ENCODE measurements around the gene CNGA4. TPM values are rescaled to one million over a fixed set of nuclear protein-coding genes. Genes with fewer than 3 reads are reported as not detected.

Gene CNGA4
- total RNA-seq, 1 experiment from 2014 or later, result 0.27 TPM

DNA sequence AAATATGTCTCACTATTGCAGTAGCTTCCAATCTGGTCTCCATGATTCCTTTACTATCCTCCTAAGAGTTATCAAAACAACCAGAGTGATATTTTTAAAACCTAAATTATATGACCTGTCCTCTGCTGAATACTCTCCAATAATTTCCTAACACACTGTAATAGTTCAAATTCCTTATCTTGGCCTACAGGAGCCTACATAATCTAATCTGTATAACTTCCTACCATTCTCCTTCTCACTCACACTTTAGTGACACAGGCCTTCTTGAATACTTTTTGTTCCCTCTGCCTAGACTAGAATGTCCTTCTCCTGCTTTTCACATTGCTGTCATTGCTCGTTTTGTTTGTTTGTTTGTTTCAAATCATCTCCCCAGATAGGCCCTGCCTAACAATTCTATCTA lies 13.9 kb upstream of the CNGA4 start:
- no TSS peak for BruUV-seq (replicated peaks)

GRCh38 chr11:6225896-6226295 lies 13.0 kb upstream of the CNGA4 start:
- TF ChIP-seq MAX (IDR thresholded peaks at IDR 0.05), result no peak
- TF ChIP-seq EGR1 (IDR thresholded peaks at IDR 0.05; ENCODE audit: low read depth), result no peak
- no peak for TF ChIP-seq ZFX (IDR thresholded peaks at IDR 0.05)
- no TSS peak for BruUV-seq (replicated peaks)
- Histone ChIP-seq H3K9me2 (ENCODE audit: insufficient read depth) (no peaks in the 10 kb centered on the region), H2AFZ (ENCODE audit: low read depth, low read length, poor library complexity, severe bottlenecking) (no peak overlapping the region), H3K27me3 (ENCODE audit: insufficient read depth, low read length) (no peaks in the 10 kb centered on the region), H3K4me3 (replicated peaks in 1 of 2; ENCODE audit: low read depth in 1 of 2, low read length in 2 of 2) (no peak overlapping the region), H3K36me3 (ENCODE audit: control insufficient read depth in 1 of 2, insufficient read depth in 2 of 2, low read length in 2 of 2) (peaks cover 0 to 8% of the 10 kb centered on the region in 2 experiments; a peak in 3 of 4 replicates), H3K27ac (ENCODE audit: low read depth, low read length) (no peak overlapping the region), H4K20me1 (ENCODE audit: insufficient read depth) (no peaks in the 10 kb centered on the region), H3K9ac (ENCODE audit: low read length) (no peak overlapping the region), H3K4me1 (ENCODE audit: control insufficient read depth in 1 of 2, insufficient read depth in 2 of 2, low read length in 2 of 2) (no peaks in the 10 kb centered on the region), H3K9me3 (ENCODE audit: control insufficient read depth in 1 of 2, insufficient read depth in 1 of 2, low read depth in 1 of 2, low read length in 2 of 2) (no peaks in the 10 kb centered on the region), H3K4me2 (ENCODE audit: low read length) (no peak overlapping the region), H3K79me2 (ENCODE audit: insufficient read depth, low read length) (peaks cover 60% of the 10 kb centered on the region)
- no peak for ATAC-seq
- POLR2A ChIA-PET, result no interaction called here
- intact Hi-C loops (cut with micrococcal nuclease), result no loop called here
- CTCF ChIA-PET, result no interaction called here
- DNase-seq (ENCODE audit: low read depth, low spot score), result no peak
- RAD21 ChIA-PET (ENCODE audit: low non-redundant PET in 1 of 2, low total read pairs in 2 of 2, uncharacterized antibody in 2 of 2, unreplicated experiment in 2 of 2), result no interaction called here

More for the DNA sequence above, 13.9 kb upstream of the CNGA4 start:
- RAD21 ChIA-PET (ENCODE audit: low non-redundant PET in 1 of 2, low total read pairs in 2 of 2, uncharacterized antibody in 2 of 2, unreplicated experiment in 2 of 2), result no interaction called here
- H2AFZ ChIP-seq (ENCODE audit: low read depth, low read length, poor library complexity, severe bottlenecking), result no peak overlapping the region
- no peaks in the 10 kb centered on the region for H3K9me2 ChIP-seq (ENCODE audit: insufficient read depth)
- CTCF ChIA-PET, result no interaction called here
- H3K9me3 ChIP-seq (ENCODE audit: control insufficient read depth in 1 of 2, insufficient read depth in 1 of 2, low read depth in 1 of 2, low read length in 2 of 2), result no peaks in the 10 kb centered on the region
- ATAC-seq (no peak), DNase-seq (ENCODE audit: low read depth, low spot score) (no peak)
- H3K27me3 ChIP-seq (ENCODE audit: insufficient read depth, low read length), result no peaks in the 10 kb centered on the region
- H3K79me2 ChIP-seq (ENCODE audit: insufficient read depth, low read length), result peaks cover 52% of the 10 kb centered on the region
- no peaks in the 10 kb centered on the region for H3K4me1 ChIP-seq (ENCODE audit: control insufficient read depth in 1 of 2, insufficient read depth in 2 of 2, low read length in 2 of 2)
- H3K4me2 ChIP-seq (ENCODE audit: low read length), result no peak overlapping the region
- POLR2A ChIA-PET, result no interaction called here
- intact Hi-C loops (cut with micrococcal nuclease), result no loop called here
- TF ChIP-seq, protein P1, sequence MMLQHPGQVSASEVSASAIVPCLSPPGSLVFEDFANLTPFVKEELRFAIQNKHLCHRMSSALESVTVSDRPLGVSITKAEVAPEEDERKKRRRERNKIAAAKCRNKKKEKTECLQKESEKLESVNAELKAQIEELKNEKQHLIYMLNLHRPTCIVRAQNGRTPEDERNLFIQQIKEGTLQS (IDR thresholded peaks at IDR 0.05), result no peak
- TF ChIP-seq CBX3 (IDR thresholded peaks at IDR 0.05; ENCODE audit: low read depth) (no peak), EZH2phosphoT487 (IDR thresholded peaks at IDR 0.05; ENCODE audit: borderline replicate concordance) (no peak), POLR2A (IDR thresholded peaks at IDR 0.05; ENCODE audit: borderline replicate concordance, extremely low read depth, insufficient read depth, insufficient read length) (no peak), EZH2 (IDR thresholded peaks at IDR 0.05) (no peak), SRF (IDR thresholded peaks at IDR 0.05; ENCODE audit: low read depth) (no peak), MAX (IDR thresholded peaks at IDR 0.05) (no peak)
- H3K9ac ChIP-seq (ENCODE audit: low read length), result no peak overlapping the region
- peaks cover 0 to 13% of the 10 kb centered on the region in 2 experiments; a peak in 3 of 4 replicates for H3K36me3 ChIP-seq (ENCODE audit: control insufficient read depth in 1 of 2, insufficient read depth in 2 of 2, low read length in 2 of 2)
- no peak overlapping the region for H3K4me3 ChIP-seq (replicated peaks in 1 of 2; ENCODE audit: low read depth in 1 of 2, low read length in 2 of 2)
- no peak overlapping the region for H3K27ac ChIP-seq (ENCODE audit: low read depth, low read length)
- H4K20me1 ChIP-seq (ENCODE audit: insufficient read depth), result no peaks in the 10 kb centered on the region

Measured in HCT116 (cell line).